HG03521 (cell line): ENCODE measurements around the gene SLC24A3.

ENCODE experiments used
- ATAC-seq: cut with Tn5 transposase; IDR thresholded peaks from one replicate; pipeline ENCODE4 v1.9.1; 2021; ENCODE audit warnings: mild to moderate bottlenecking, moderate library complexity; ENCODE audit not compliant: unreplicated experiment

SLC24A3 gene

GRCh38 chr20:19527509-19527908 is 315.1 kb downstream of the SLC24A3 start:
- ATAC-seq: no peak

GRCh38 chr20:19528286-19529030 is 316.0 kb downstream of the SLC24A3 start:
- ATAC-seq: no peak

- ATAC-seq: no peak
Observed at GRCh38 chr20:19530006-19530405, 317.6 kb downstream of the SLC24A3 start.

- no peak for ATAC-seq
Observed at GRCh38 chr20:19531446-19531845, 319.0 kb downstream of the SLC24A3 start.

- ATAC-seq: no peak
Observed at GRCh38 chr20:19538556-19538955, 326.1 kb downstream of the SLC24A3 start.

DNA sequence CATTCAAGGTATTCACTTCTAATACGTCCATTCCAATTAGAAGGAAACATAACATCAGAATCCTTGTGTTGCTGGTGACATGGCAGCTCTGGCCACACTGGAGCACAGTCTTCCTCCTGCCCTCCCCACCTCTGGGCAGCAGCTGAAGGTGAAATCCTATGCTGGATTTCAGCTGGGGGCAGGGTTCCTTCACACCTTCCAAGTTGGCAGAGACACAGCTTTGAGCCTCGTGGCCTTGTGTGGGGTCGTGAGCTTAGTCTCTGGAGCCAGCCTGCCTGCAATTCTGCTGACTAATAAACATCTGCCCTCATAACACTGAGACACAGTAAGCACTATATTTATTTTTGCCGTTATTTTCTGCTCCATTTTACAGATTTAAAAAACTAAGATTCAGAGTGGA is 326.7 kb downstream of the SLC24A3 start:
- no peak for ATAC-seq

GRCh38 chr20:19540392-19540791 is 327.9 kb downstream of the SLC24A3 start:
- ATAC-seq: no peak

DNA sequence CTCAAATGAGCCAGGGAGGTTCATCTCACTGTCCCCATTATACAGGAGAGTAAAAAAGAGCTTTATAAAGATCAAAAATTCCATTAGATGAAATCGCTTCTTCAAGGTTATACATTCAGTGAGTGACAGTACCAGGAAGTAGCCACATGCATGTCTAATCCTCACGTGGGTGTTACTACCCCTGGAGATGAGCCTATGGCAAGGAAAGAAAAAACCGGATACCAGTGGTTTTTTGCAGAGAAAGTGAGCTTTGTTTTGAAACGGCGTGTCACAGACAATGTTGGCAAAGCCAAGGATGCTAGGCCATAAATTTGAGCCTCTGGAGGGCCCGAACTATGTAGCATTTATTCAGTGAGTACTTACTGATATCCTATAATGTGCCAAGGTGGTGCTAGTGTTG is 330.7 kb downstream of the SLC24A3 start:
- no peak for ATAC-seq

DNA sequence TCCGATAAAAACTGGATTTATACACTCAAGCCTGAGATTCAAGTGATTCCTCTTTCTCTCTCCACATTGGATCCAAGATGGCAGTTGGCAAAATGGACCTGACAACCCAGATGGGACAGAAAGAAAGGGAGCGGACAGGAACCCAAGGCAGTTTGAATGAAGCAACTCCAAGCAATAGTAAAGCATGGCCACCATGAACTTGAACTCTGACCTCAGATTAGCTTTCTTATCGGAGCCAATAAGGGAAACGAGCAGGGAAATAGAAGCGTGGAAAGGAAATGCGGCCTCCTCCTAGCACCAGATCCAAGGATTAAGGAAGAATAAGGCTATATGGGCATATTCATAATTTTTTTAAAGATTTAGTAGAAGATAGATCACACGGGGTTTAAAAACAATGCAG is 332.2 kb downstream of the SLC24A3 start:
- no peak for ATAC-seq

DNA sequence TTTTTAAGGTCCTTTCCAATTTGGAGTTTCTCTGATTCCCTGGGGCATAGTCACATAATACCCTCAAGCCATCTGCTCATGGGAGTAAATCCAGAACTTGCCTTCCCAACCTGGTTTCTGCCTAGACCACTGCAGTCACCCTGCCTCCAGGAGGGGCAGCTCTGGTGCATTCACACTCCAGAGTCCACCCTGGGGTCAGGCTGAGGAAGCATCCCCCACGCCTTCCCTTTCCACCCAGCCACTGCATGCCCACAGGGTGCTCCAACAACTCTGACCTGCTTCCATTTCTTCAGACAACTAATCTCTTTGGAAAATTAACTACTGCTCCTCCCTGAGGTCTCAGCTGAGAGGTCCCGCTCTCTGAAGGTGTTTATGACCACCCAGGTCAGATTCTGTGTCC is 334.2 kb downstream of the SLC24A3 start:
- no peak for ATAC-seq

- no peak for ATAC-seq
Observed at GRCh38 chr20:19547547-19547946, 335.1 kb downstream of the SLC24A3 start.

- ATAC-seq: no peak
Observed at GRCh38 chr20:19549896-19550295, 337.5 kb downstream of the SLC24A3 start.

DNA sequence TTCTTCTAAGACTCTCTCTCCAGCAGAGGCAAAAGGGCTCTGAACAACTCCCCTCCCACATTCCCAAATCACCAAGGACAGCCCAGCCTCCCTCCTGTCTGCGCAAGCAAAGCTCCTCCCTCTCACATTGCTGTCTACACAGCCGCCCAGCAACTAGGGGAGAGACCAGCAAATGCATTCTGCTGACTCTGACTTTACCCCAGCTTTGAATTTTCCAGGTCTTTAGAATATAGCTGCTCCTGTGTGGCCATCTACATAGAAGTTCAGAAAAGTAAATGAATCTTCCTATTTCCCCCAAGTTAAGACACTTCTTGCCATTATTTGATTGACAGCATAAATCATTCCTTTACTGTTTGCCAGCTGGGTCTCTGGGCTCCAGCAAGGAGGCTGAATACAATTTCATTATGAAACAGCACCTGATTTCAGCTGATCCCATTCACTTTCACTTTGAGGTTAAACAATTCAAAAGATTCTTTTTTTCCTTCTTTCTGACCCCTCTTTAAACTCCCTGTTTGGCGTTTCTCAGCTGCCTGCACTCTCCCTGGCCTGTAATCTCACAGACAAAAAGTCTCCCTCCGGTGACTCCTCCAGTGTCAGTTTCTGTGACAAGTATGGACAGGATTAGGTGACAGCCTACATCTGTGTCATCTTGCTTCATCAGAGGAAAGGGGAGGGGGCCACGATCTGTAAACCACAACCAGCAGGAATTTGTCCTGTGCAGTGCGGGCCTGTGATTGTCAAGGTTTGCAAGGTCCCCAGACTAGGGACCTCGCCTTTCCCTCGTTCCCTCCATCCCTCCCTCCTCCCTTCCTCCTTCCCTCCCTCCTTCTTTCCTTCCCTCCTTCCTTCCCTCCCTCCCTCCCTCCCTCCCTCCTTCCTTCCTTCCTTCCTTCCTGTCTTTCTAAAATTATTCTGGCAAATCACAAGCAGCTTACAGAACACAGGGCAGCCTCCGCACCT is 340.1 kb downstream of the SLC24A3 start:
- no peak for ATAC-seq

GRCh38 chr20:19554666-19555065 is 342.2 kb downstream of the SLC24A3 start:
- ATAC-seq: no peak

DNA sequence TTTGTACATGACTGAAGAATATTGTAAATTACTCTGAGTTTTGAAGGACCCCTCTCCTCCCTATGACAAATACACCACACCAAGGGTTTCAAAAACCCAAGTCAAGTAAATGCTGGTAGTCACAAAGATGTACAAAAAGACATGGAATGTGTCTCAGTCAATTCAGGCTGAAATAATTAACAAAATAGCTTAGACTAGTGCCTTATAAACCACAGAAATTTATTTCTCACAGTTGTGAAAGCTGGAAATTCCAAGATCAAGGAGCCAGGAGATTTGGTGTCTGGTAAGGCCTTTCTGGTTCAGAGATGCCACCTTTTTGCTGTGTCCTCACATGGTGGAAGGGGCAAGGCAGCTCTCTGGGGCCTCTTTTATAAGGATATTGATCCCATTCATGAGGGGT is 343.3 kb downstream of the SLC24A3 start:
- no peak for ATAC-seq

DNA sequence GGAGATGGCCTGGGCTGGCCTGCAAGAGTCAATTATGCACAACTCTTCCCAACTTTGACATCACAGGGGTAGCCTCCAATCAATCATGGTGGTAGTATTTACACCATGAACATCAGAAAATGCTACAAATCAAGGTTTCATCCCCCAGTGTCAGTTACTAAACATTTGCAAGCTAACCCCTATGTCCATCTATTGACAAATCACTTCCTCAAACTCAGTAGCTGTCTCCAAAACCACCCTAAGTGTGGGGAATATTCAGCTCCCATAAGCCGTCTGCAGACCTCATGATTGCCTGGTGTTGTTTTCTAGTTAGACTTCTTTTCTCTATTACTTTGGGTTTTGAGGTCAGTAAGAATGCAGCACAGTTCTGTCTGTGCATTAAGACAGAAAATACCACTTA is 344.8 kb downstream of the SLC24A3 start:
- no peak for ATAC-seq

GRCh38 chr20:19560881-19561480 is 348.5 kb downstream of the SLC24A3 start:
- ATAC-seq: no peak

GRCh38 chr20:19562426-19562825 is 350.0 kb downstream of the SLC24A3 start:
- ATAC-seq: no peak

DNA sequence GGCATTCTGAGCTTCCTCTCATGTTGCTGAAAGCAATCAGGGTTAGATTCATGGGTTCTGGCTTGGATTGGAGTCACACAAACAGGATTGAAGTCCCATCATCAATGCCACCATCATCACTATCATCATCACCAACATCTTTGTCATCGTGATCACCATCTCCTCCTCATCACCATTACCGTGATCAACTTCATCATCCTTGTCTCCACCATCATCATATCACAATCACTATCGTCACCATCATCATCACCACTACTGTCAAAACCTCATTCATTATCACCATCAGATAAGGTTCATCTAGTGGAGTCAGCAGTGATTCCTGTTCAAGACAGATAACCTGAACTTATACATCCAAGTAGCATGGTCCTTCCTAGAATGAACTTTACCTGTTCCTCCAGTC is 351.8 kb downstream of the SLC24A3 start:
- ATAC-seq: no peak

DNA sequence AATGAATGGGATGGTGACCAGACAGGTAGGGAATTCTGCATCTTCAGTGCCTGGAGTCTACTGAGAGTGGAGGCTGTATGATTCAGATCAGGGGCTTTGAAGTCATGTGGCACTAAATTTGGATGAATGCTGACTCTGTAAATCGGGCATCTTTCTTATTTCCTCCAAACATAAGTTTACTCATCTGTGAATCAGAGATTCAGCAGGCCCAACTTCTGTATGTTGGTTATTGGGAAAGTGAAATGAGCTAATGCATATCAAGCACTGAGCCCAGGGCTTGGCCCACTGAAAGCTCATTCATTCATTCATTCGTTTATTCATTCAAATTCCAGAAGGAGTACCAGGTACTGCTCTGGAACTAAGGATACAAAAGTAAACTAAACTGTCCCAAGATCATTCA is 353.3 kb downstream of the SLC24A3 start:
- ATAC-seq: no peak

DNA sequence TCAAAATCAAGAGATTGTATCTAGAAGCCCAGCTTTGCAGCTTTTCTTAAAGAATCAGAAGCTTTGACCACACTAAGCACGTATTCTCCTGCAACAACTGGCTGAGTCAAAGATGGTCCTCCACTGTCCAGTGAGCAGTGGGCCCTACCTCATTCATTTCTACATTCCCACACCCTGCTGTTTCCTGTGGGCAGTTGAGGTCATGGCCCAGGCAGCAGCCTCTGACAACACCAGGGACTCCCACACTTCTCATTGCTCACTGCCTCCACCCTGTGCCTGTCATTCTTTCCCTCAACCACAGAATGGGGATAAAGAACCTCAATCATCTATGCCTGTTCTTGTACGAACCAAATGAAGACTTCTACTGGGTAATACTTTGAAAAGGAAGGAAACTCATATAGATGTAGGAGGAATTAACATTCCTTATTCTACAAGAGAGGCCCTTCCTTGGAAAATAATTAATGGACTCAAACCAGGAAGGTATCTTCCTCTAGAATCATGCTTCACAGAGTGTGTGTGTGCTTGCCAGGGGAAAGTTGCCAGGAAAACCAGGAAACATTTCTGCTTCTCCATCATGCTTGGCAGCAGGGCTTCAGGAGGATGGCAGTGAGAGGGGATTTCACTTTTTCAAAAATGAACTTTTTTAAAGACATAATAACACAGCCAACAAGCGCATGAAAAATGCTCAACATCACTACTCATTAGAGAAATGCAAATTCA is 353.9 kb downstream of the SLC24A3 start:
- no peak for ATAC-seq
